Measurements from ENCODE around the gene POMC.

DNA sequence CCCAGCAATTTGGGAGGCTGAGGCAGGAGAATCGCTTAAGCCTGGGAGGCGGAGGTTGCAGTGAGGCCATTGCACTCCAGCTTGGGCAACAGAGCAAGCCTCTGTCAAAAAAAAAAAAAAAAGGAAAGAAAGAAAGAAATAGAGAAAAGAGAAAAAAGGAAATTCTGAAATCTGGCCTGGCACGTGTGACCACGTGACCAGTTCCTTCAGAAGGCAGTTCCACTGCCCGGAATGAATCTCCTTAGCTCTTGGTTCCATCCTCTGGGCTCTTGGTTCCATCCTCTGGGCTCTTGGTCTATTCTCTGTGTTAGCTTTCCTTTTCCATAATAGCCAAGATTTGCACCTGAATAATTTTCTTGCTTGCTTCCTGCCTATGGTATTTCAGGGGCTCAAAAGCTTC, 5.3 kb upstream of the POMC start:
- TF ChIP-seq, protein P1, sequence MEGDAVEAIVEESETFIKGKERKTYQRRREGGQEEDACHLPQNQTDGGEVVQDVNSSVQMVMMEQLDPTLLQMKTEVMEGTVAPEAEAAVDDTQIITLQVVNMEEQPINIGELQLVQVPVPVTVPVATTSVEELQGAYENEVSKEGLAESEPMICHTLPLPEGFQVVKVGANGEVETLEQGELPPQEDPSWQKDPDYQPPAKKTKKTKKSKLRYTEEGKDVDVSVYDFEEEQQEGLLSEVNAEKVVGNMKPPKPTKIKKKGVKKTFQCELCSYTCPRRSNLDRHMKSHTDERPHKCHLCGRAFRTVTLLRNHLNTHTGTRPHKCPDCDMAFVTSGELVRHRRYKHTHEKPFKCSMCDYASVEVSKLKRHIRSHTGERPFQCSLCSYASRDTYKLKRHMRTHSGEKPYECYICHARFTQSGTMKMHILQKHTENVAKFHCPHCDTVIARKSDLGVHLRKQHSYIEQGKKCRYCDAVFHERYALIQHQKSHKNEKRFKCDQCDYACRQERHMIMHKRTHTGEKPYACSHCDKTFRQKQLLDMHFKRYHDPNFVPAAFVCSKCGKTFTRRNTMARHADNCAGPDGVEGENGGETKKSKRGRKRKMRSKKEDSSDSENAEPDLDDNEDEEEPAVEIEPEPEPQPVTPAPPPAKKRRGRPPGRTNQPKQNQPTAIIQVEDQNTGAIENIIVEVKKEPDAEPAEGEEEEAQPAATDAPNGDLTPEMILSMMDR (IDR thresholded peaks at IDR 0.05; ENCODE audit: low read depth, low read length), result no peak
- TF ChIP-seq EZH2phosphoT487 (IDR thresholded peaks at IDR 0.05; ENCODE audit: low read depth), result no peak
